DND-41 (cell line): ENCODE results near the gene TCP11.
"Not testable (repeated sequence)": the region's sequence is repeated elsewhere in the genome, so short reads cannot be mapped to it uniquely, and the experiment has no call there.

Experiments used
- CTCF ChIP-seq: IDR thresholded peaks from 2 replicates; pipeline ENCODE4 v1.5.1; 2012; ENCODE audit warnings: borderline replicate concordance, low read length, moderate library complexity, mild to moderate bottlenecking; ENCODE audit not compliant: poor library complexity, severe bottlenecking; ENCODE audit errors: extremely low read depth
- EZH2 ChIP-seq: IDR thresholded peaks from 3 replicates; pipeline ENCODE4 v1.6.1; 2012; ENCODE audit warnings: borderline replicate concordance, low read depth, mild to moderate bottlenecking, moderate library complexity, low read length, inconsistent platforms; ENCODE audit not compliant: severe bottlenecking

- not testable (repeated sequence) for TF ChIP-seq CTCF, EZH2
Observed at GRCh38 chr6:35107208-35107607, 33.9 kb downstream of the TCP11 start.
